Activated CD4-positive, alpha-beta T cell treated with anti-CD3 and anti-CD28 coated beads, Interleukin-2, amount 50 U/mL, for 1 hour (primary cell): Measurements from ENCODE around the gene ULBP3.
"Not testable (repeated sequence)": the region's sequence is repeated elsewhere in the genome, so short reads cannot be mapped to it uniquely, and the experiment has no call there.

Experiments
- DNase-seq: peaks from one replicate; pipeline ENCODE4 v3.0.0-alpha.2; 2020

ULBP3 gene

GRCh38 chr6:150075034-150075421, 6.1 kb upstream of the ULBP3 start:
- DNase-seq, result no peak

DNA sequence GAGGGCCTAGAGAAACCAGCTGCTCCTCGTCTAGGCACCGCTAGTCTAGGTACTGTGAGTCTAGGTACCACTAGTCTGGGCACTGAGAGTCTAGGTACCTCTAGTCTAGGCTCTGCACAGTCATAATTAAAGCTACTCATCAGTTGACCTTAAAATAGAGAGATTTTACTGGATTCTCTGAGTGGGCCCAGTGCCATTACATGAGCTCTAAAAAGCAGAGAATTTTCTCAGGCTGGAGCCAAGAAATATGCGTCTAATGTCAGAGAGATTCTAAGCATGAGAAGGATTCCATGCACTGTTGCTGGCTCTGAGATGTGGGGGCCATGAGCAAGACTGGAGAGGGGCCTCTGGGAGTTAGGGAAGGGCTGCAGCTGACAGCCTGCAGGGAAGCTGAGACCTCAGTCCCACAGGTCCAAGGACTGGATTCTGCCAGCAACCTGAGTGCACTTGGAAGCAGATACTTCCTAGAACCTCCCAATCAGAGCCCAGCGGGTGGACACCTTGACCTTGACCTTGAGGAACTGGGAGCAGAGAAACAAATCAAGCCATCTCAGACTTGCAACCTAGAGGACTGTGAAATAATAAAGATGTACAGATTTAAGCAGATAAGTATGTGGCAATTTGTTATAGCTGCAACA, 5.6 kb upstream of the ULBP3 start:
- not testable (repeated sequence) for DNase-seq

DNA sequence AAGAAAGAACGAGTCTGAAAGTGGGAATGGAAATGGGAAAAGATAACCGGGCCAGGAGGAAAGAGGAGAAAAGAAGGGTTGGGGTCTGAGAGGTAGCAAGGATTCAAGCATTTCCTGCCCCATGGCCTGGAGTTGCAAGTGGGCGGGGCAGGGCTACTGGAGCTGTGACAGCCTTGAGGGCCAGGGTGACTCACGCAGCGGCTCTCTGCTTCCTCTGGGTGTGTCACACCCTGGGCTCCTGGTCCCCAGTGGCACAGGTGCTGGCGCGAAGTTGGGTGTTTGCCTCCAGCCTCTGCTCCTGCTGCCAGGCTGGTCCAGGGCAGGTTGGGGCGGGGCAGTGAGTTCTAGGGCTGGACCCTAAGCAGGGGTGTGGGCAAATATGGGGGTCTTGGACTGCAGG, 3.3 kb upstream of the ULBP3 start:
- DNase-seq, result peak; percentile 27

GRCh38 chr6:150070236-150070818, 1.4 kb upstream of the ULBP3 start:
- no peak for DNase-seq

DNA sequence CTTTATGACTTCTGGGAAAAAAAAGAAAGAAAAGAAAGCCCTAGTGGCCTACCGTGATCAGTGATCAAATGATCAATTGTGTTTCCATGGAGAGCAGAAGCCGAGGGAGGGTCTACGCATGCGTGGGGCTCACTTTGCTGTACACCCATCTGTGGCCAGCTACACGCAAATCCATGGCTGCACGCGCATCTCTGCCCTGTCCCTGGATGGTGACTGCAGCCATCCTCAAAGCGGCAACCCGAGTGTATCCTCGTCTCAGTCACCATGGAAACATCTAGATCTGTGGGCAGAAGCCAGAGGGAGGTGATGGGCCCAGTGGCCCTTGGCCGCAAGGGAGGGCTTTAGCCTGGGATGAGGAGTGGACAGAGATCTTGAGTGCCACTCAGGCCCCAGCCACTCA, 785 bp upstream of the ULBP3 start:
- DNase-seq, result no peak

DNA sequence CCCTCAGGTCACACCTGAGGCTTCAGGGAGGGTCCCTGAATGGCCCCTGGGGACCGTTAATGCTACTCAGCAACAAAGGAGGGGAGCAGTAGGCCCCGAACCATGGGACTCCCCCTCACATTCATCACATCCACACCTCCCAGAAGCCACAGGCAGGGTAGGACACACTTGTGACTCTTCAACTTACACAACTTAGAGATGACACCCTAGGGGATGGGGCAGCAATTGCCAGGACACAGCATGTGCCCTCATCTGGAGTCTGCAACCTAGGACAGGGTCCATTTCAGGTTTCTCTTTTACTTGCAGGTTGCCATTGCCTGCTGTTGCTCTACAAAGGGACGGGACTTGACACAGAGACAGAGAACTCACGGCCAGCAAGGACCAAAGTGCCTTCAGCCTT, 770 bp downstream of the ULBP3 start:
- no peak for DNase-seq

- no peak for DNase-seq
These were observed 3.8 kb downstream of the ULBP3 start for GRCh38 chr6:150065083-150065482.

GRCh38 chr6:150063640-150064039, 5.3 kb downstream of the ULBP3 start:
- DNase-seq, result no peak

- not testable (repeated sequence) for DNase-seq
These were observed 8.9 kb downstream of the ULBP3 start for GRCh38 chr6:150059973-150060372.

- no peak for DNase-seq
These were observed 9.9 kb downstream of the ULBP3 start for GRCh38 chr6:150058986-150059385.

DNA sequence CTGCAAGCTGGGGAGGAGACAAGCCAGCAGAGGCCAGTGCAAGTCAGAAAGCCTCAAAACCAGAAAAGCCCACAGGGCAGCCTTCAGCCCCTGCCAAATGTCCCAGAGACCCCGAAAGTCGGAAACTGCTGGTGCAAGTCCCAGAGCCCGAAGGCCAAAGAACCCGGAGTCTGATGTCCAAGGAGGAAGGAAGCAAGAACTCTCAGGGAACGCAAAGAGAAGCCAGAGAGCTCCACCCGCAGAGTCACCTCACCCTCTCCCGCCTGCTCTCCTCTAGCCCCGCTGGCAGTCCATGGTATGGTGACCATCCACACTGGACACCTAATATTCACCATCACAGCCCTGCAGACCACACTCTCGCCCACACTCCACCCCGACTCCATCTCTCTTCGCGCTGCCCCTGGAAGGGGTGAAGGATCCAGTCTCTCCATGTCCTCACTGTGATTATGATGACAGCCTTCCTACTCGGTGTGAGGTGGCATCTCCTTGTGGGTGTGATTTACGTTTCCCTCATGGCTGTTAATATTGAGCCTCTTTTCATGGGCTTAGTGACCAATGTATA, 10.6 kb downstream of the ULBP3 start:
- DNase-seq, result no peak

DNA sequence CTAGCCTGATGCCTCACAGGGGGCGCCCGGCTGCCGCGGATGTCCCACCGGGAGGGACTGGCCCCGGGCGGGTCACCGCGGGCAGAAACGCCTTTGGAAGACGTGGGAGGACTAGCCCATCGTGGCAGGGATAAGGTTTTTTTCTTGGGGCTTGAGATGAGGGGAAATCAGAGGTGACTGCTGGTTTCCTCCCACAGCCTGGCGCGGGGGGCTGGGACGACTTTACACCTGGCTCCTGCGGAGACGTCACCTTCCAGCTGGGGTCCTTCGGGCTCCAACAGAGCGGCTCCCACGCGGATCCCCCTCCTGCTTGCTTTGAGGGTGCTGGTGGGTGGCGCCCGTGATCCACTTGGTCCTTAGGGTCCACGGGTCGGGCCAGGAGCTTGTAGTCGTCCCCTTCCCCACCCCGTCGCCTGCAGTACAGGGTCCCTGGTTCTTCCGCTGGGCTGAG, 11.4 kb downstream of the ULBP3 start:
- no peak for DNase-seq

GRCh38 chr6:150056916-150057315, 12.0 kb downstream of the ULBP3 start:
- DNase-seq, result no peak

- no peak for DNase-seq
These were observed 12.8 kb downstream of the ULBP3 start for GRCh38 chr6:150056156-150056555.

DNA sequence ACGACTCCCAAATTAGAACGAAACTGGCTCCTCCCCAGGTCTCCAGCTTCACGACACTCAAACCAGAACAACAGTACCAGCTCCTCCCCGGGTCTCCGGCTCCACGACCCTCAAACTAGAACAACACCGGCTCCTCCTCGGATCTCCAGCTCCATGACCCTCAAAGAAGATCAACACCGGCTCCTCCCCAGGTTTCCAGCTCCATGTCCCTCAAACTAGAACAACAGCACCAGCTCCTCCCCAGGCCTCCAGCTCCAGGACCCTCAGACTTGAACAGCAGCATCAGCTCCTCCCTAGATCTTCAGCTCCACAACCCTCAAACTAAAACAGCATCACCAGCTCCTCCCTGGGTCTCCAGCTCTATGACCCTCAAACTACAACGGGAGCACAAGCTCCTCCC, 13.8 kb downstream of the ULBP3 start:
- DNase-seq, result no peak

- no peak for DNase-seq
These were observed 15.5 kb downstream of the ULBP3 start for GRCh38 chr6:150053450-150053849.

GRCh38 chr6:150050846-150051245, 18.1 kb downstream of the ULBP3 start:
- no peak for DNase-seq

DNA sequence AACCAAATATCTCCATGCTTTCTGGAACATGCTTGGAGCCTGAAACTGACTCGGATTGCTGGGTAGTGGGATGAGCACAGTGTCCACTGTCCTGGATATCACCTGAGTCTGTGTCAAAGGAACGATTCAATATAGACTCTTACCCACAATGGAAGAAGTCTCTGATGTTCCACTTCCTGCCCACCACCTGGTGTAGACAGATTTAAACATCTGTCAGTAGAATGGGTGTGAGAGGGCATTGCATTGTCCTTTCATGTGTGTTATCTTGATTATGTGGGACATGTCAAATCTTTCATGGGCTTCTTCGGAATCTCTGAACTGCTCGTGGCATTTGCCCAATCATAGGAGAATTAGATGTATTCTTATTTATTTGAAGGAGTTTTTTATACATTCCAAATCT, 20.8 kb downstream of the ULBP3 start:
- DNase-seq, result no peak

DNA sequence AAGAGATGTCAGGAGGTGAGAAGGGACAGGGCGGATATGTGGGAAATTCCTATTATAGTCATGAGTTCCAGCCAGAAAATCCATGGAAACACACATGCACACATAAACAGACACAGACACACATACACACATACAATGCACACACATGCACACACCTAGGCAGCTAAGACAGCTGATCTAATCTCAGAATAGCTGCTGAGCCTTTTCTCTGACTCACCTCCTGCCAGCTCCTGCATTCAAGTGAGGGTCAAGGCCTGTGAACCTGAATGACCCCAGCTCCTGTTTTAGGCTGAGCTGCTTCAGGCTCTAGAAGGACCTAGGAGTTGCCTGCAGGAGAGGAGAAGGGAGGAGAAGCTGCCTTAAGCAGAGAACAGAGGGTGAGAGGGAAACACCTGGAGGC, 22.0 kb downstream of the ULBP3 start:
- DNase-seq, result no peak

GRCh38 chr6:150044621-150045145, 24.2 kb downstream of the ULBP3 start:
- DNase-seq, result no peak

GRCh38 chr6:150043501-150044412, 25.2 kb downstream of the ULBP3 start:
- DNase-seq, result no peak

DNA sequence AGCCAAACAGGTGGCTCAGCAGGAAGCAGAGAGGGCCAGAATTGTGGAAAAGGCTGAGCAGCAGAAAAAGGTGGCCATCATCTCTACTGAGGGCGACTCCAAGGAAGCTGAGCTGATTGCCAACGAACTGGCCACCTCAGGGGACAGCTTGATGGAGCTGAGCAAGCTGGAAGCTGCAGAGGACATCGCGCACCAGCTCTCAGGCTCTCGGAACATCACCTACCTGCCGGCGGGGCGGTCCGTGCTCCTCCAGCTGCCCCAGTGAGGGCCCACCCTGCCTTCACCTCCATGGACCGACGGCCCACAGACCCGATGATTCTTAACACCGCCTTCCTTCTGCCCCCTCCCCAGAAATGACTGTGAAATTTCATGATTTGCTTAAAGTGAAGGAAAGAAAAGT, 25.8 kb downstream of the ULBP3 start:
- DNase-seq, result no peak
